Measurements from ENCODE around the gene KANK2.

KANK2 gene

DNA sequence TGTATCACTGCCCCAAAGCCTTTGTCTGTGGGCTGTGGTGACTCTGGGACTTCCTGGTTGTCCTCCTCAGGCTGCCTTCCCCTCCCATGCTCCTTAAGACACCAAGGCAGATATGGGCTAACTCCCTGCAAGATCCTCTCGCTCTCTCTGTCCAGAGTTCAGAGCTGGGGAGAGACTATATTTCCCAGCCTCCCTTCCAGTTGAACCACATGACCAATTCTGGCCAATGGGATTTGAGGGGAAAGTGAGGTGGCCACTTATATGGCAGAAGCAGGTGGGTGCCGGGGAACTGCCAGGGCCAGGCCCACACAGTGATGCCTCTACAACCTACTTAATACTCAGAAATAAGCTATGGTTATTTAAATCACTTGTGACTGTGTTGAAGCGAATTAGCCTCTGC, 25.9 kb upstream of the KANK2 start:
- Histone ChIP-seq H3K9ac (ENCODE audit: low read depth, low read length) (no peak overlapping the region), H3K4me1 (ENCODE audit: control insufficient read depth, insufficient read depth, low read length) (no peaks in the 10 kb centered on the region), H3K4me3 (ENCODE audit: low read depth, low read length) (no peak overlapping the region), H3K27me3 (ENCODE audit: control insufficient read depth, insufficient read depth, low read length) (no peaks in the 10 kb centered on the region), H3K9me3 (ENCODE audit: control insufficient read depth, insufficient read depth, low read length) (no peaks in the 10 kb centered on the region), H3K36me3 (ENCODE audit: control insufficient read depth, insufficient read depth, low read length) (peaks cover 22% of the 10 kb centered on the region)

DNA sequence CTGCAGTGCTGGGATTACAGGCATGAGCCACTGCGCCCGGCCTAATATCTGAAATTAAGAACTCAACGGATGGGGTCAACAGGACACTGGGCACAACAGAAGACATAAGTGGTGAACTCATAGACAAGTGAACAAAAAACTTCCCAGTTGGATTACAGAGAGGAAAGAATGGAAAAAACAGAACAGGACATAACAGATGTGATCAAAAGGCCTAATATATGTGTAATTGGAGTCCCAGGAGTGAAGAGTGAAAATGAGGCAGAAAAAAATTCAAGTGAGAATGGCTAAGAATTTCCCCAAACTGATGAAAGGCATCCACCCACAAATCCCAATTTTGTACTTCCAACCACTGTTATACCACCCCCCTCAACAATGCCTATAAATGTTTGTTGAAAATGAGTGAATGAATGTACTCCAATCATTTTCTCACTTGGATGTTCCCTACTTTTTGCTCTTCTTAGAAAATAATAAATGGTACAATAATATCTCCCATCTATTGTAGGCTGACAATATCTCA, 23.8 kb upstream of the KANK2 start:
- Histone ChIP-seq H3K4me3 (ENCODE audit: low read depth, low read length) (no peak overlapping the region), H3K4me1 (ENCODE audit: control insufficient read depth, insufficient read depth, low read length) (no peaks in the 10 kb centered on the region), H3K36me3 (ENCODE audit: control insufficient read depth, insufficient read depth, low read length) (peaks cover 26% of the 10 kb centered on the region)

DNA sequence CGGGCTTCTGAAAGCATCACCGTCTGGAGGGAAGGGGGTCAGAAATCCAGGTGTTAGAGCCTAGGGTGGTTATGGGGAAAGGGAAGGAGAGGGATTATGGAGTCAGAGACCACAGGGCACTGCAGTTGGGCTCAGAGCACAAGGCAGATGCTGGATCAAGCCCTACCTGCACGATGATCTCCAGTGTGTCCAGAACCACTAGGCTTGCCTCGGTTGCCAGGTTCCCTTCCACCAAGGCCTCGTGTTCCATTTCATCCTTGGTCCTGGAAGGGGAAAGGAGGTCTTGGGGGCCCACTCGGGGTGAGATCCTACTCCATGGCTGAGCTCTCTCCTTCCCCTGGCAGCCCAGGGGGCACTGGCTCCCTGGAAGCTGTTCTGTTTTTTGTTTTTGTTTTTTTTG, 17.0 kb upstream of the KANK2 start:
- no peaks in the 10 kb centered on the region for H3K27me3 ChIP-seq (ENCODE audit: control insufficient read depth, insufficient read depth, low read length)
- H3K9ac ChIP-seq (ENCODE audit: low read depth, low read length) = no peak overlapping the region
- no peaks in the 10 kb centered on the region for H3K9me3 ChIP-seq (ENCODE audit: control insufficient read depth, insufficient read depth, low read length)
- H3K36me3 ChIP-seq (ENCODE audit: control insufficient read depth, insufficient read depth, low read length) = peaks cover 35% of the 10 kb centered on the region
- H3K4me1 ChIP-seq (ENCODE audit: control insufficient read depth, insufficient read depth, low read length) = no peaks in the 10 kb centered on the region
- H3K4me3 ChIP-seq (ENCODE audit: low read depth, low read length) = no peak overlapping the region

More for the DNA sequence above, 23.8 kb upstream of the KANK2 start:
- Histone ChIP-seq H3K9me3 (ENCODE audit: control insufficient read depth, insufficient read depth, low read length) (no peaks in the 10 kb centered on the region), H3K27me3 (ENCODE audit: control insufficient read depth, insufficient read depth, low read length) (no peaks in the 10 kb centered on the region), H3K9ac (ENCODE audit: low read depth, low read length) (no peak overlapping the region)

DNA sequence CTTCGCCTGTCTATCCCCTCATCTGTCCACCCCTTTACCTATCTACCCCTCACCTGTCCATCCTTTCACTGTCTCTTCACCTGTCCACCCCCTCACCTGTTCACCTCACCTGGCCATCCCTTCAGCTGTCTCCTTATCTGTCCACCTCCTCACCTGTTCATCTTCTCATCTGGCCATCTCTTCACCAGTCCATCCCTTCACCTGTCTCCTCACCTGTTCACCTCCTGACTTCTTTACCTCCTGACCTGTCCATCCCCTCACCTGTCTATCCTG, 13.2 kb upstream of the KANK2 start:
- Histone ChIP-seq H3K36me3 (ENCODE audit: control insufficient read depth, insufficient read depth, low read length) (peaks cover 41% of the 10 kb centered on the region), H3K9me3 (ENCODE audit: control insufficient read depth, insufficient read depth, low read length) (no peaks in the 10 kb centered on the region), H3K4me1 (ENCODE audit: control insufficient read depth, insufficient read depth, low read length) (no peaks in the 10 kb centered on the region), H3K27me3 (ENCODE audit: control insufficient read depth, insufficient read depth, low read length) (no peaks in the 10 kb centered on the region), H3K4me3 (ENCODE audit: low read depth, low read length) (no peak overlapping the region), H3K9ac (ENCODE audit: low read depth, low read length) (no peak overlapping the region)

DNA sequence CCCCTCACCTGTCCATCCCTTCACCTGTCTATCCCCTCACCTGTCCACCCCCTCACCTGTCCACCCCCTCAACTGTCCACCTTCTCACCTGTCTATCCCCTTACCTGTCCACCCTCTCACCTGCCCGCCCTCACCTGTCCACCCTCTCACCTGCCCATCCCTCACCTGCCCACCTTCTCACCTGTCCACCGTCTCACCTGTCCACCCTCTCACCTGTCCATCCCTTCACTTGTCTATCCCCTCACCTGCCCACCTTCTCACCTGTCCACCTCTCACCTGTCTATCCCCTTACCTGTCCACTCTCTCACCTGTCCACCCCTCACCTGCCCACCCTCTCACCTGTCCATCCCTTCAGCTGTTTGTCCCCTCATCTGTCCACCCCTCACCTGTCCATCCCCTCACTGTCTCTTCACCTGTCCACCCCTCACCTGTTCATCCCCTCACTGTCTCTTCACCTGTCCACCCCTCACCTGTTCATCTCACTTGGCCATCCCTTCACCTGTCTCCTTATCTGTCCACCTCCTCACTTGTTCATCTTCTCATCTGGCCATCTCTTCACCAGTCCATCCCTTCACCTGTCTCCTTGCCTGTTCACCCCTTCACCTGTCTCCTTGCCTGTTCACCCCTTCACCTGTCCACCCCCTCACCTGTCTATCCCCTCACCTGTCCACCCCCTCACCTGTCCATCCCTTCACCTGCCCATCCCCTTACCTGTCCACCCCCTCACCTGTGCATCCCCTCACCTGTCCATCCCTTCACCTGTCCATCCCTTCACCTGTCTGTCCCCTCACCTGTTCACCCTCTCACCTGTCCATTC, 12.7 kb upstream of the KANK2 start:
- Histone ChIP-seq H3K27me3 (ENCODE audit: control insufficient read depth, insufficient read depth, low read length) (no peaks in the 10 kb centered on the region), H3K4me3 (ENCODE audit: low read depth, low read length) (no peak overlapping the region), H3K9me3 (ENCODE audit: control insufficient read depth, insufficient read depth, low read length) (no peaks in the 10 kb centered on the region), H3K9ac (ENCODE audit: low read depth, low read length) (no peak overlapping the region), H3K36me3 (ENCODE audit: control insufficient read depth, insufficient read depth, low read length) (peaks cover 36% of the 10 kb centered on the region), H3K4me1 (ENCODE audit: control insufficient read depth, insufficient read depth, low read length) (no peaks in the 10 kb centered on the region)

DNA sequence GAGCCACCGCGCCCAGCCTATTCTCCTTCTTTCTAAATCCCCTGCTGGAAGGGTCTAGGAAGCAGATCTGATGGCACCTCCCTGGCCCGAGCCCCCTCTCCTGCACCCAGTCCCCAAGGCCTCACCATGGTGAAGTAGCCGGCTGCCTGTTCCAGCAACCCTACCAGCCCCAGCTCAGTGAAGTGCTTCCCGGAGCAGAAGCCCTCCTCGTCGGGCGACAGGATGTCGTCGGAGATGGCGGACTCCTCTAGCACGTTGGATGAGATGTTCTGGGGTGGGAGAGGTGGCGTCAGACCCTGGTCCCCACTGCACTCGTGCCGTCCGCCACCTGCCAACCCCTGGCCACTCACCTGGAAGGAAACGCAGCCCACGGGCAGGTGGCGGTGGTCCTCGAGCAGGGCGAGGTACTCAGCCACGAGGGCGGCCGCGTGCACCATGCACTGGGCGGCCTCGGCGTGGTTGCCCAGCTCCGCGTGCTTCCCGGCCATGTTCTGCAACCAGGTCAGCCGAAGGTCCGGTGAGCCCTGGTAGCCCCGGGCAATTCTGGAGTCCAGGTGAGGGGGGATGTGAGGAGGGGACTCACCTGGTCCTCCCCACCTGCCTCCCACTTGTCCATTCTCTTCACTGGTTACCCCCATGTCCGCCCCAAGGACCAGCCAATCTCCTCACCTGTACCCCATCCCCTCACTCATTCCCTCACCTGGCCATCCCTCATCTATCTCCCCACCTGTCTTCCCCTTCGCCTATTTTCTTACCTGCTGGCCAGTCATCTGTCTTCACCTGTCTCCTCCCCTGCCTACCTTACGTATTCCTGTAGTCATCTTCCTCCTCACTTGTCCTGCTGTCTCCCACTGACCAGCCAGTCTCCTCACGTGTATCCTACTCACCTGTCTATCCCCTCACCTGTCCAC, 11.5 kb upstream of the KANK2 start:
- no peaks in the 10 kb centered on the region for H3K4me1 ChIP-seq (ENCODE audit: control insufficient read depth, insufficient read depth, low read length)
- H3K4me3 ChIP-seq (ENCODE audit: low read depth, low read length) = no peak overlapping the region
- no peaks in the 10 kb centered on the region for H3K27me3 ChIP-seq (ENCODE audit: control insufficient read depth, insufficient read depth, low read length)
- H3K36me3 ChIP-seq (ENCODE audit: control insufficient read depth, insufficient read depth, low read length) = peaks cover 29% of the 10 kb centered on the region
- H3K9ac ChIP-seq (ENCODE audit: low read depth, low read length) = no peak overlapping the region
- no peaks in the 10 kb centered on the region for H3K9me3 ChIP-seq (ENCODE audit: control insufficient read depth, insufficient read depth, low read length)

DNA sequence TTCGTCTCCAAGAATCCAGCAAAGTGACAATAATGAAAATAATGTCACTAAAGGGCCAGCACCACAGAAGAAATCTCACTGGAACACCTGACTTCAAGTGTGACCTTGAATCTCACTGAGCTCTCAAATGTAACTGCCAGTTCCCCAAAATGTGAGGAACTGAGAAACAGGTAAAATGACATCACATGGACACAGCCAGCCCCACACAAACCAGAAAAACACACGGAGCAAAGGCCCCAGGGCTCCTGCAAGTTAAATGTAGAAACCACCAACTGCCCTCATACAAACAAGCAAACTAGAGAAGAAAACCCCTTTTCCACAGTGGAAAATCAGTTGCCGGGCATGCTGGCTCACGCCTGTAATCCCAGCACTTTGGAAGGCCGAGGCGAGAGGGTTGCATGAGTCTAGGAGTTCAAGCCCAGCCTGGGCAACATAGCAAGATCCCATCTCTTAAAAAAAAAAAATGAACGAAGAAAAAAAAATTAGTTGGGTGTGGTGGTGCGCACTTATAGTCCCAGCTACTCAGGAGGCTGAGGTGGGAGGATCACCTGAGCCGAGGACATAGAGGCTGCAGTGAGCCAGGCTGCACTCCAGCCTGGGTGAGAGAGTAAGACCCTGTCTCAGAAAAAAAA, 8.7 kb upstream of the KANK2 start:
- no peaks in the 10 kb centered on the region for H3K27me3 ChIP-seq (ENCODE audit: control insufficient read depth, insufficient read depth, low read length)
- H3K4me1 ChIP-seq (ENCODE audit: control insufficient read depth, insufficient read depth, low read length) = no peaks in the 10 kb centered on the region
- H3K36me3 ChIP-seq (ENCODE audit: control insufficient read depth, insufficient read depth, low read length) = peaks cover 29% of the 10 kb centered on the region
- no peak overlapping the region for H3K9ac ChIP-seq (ENCODE audit: low read depth, low read length)
- H3K9me3 ChIP-seq (ENCODE audit: control insufficient read depth, insufficient read depth, low read length) = no peaks in the 10 kb centered on the region
- H3K4me3 ChIP-seq (ENCODE audit: low read depth, low read length) = no peak overlapping the region

DNA sequence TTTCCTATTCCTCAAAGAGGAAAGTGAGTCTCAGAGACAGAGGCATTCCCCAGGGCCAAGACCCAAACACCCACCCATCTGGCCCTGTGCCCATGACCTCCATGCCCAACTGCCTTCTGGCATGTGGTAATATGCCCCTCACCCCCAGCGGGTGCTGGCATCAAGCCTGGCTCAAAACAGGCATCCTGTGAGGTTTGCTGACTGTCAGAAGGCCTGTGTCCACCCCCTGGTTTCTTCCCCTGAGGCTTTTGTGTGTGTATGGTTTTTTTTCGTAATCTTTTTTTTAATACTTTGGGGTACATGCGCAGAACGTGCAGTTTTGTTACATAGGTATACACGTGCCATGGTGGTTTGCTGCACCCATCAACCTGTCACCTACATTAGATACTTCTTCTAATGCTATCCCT, 7.6 kb upstream of the KANK2 start:
- Histone ChIP-seq H3K9me3 (ENCODE audit: control insufficient read depth, insufficient read depth, low read length) (no peaks in the 10 kb centered on the region), H3K36me3 (ENCODE audit: control insufficient read depth, insufficient read depth, low read length) (peaks cover 29% of the 10 kb centered on the region), H3K4me3 (ENCODE audit: low read depth, low read length) (no peak overlapping the region), H3K4me1 (ENCODE audit: control insufficient read depth, insufficient read depth, low read length) (no peaks in the 10 kb centered on the region), H3K27me3 (ENCODE audit: control insufficient read depth, insufficient read depth, low read length) (no peaks in the 10 kb centered on the region), H3K9ac (ENCODE audit: low read depth, low read length) (no peak overlapping the region)

DNA sequence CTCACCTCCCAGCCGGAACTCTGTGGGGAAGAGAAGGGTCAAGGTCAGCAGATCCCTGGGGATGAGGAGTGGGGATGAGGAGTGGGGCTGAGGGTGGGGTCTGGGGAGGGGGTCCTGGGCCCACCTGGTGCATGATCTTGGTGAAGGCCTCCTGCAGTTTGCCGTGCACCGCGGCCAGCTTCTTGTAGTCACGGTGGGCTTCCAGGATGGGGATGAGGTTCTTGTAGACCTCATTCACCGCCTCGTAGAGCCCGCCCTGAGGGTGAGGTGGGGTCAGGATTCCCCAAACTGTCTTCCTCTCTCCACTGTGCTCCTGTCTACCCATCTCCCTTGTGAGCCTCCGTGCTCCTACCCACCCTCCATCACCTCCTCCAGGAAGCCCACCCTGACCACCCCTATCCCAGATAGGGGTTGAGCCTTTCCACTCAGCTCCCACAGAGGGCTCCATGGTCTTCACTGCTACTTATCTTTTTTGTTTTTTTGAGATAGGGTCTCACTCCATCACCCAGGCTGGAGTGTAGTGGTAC, 6.8 kb upstream of the KANK2 start:
- no peak overlapping the region for H3K4me3 ChIP-seq (ENCODE audit: low read depth, low read length)
- H3K9me3 ChIP-seq (ENCODE audit: control insufficient read depth, insufficient read depth, low read length) = no peaks in the 10 kb centered on the region
- H3K4me1 ChIP-seq (ENCODE audit: control insufficient read depth, insufficient read depth, low read length) = no peaks in the 10 kb centered on the region
- no peak overlapping the region for H3K9ac ChIP-seq (ENCODE audit: low read depth, low read length)
- no peaks in the 10 kb centered on the region for H3K27me3 ChIP-seq (ENCODE audit: control insufficient read depth, insufficient read depth, low read length)
- peaks cover 32% of the 10 kb centered on the region for H3K36me3 ChIP-seq (ENCODE audit: control insufficient read depth, insufficient read depth, low read length)

DNA sequence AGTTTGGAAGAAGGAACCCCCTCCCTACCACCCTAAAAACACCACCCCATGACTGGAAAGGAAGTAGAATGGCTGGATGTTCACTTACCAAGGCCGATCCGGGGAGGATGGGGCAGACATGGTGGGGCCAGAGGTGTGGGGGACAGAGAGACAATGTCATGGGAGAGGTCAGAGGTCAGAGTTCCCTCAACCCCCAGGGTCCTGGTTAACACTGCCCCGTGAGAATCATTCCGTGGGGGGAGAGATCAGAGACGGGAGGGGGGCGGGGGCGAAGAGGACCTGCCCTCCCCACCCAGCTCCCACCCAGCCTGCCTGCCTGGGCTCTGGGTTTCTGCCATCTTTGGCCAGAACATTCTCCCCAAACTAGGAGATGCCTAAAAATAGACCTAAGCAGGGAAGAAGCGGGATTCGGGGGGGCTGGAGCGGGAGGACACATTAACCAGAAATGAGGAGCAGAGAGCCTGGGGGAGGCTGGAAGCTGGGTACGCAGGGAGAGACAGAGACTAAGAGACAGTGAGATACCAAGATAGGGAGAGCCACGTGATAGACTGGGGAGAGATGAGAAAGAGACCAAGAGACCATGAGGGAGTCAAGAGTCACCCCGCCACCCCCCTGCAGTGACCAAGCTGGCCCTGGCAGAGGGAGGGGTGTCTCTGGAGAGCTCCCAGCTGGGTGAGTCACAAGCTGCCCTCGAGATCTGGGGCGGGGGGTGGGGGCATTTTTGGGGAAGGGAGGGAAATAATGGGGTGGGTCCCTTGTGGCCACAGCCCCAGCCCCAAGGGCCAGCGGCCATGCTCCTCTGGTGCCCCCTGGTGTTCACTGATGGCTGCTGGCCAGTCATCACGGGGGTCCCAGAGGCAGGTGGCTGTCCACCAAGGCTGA, 6.1 kb upstream of the KANK2 start:
- H3K36me3 ChIP-seq (ENCODE audit: control insufficient read depth, insufficient read depth, low read length) = peaks cover 28% of the 10 kb centered on the region
- H3K4me1 ChIP-seq (ENCODE audit: control insufficient read depth, insufficient read depth, low read length) = no peaks in the 10 kb centered on the region
- no peaks in the 10 kb centered on the region for H3K9me3 ChIP-seq (ENCODE audit: control insufficient read depth, insufficient read depth, low read length)
- no peaks in the 10 kb centered on the region for H3K27me3 ChIP-seq (ENCODE audit: control insufficient read depth, insufficient read depth, low read length)
- no peak overlapping the region for H3K4me3 ChIP-seq (ENCODE audit: low read depth, low read length)
- H3K9ac ChIP-seq (ENCODE audit: low read depth, low read length) = no peak overlapping the region

All from iPS-15b (cell line).